Activated T-cell treated with anti-CD3 and anti-CD28 coated beads, Interleukin-2, amount 50 U/mL, for 1 hour (primary cell): ENCODE measurements around the gene PLA2G4E.

Source experiments
- DNase-seq: peaks from one replicate; pipeline ENCODE4 v3.0.0-alpha.2; 2020

PLA2G4E gene

GRCh38 chr15:42050484-42051255 is 29.8 kb upstream of the PLA2G4E start:
- DNase-seq = no peak

- DNase-seq = no peak
These were observed 28.0 kb upstream of the PLA2G4E start for GRCh38 chr15:42048821-42049200.

GRCh38 chr15:42048080-42048820 is 27.4 kb upstream of the PLA2G4E start:
- DNase-seq = no peak

- DNase-seq = no peak
These were observed 25.8 kb upstream of the PLA2G4E start for GRCh38 chr15:42046597-42046996.

- DNase-seq = no peak
These were observed 24.4 kb upstream of the PLA2G4E start for GRCh38 chr15:42045211-42045615.

- no peak for DNase-seq
These were observed 22.0 kb upstream of the PLA2G4E start for GRCh38 chr15:42042602-42043400.

- DNase-seq = no peak
These were observed 17.6 kb upstream of the PLA2G4E start for GRCh38 chr15:42038401-42038800.

GRCh38 chr15:42037656-42038055 is 16.8 kb upstream of the PLA2G4E start:
- no peak for DNase-seq

GRCh38 chr15:42036966-42037365 is 16.1 kb upstream of the PLA2G4E start:
- DNase-seq = no peak

GRCh38 chr15:42036112-42036905 is 15.5 kb upstream of the PLA2G4E start:
- DNase-seq = no peak

GRCh38 chr15:42035435-42035761 is 14.6 kb upstream of the PLA2G4E start:
- DNase-seq = no peak

- DNase-seq = no peak
These were observed 14.0 kb upstream of the PLA2G4E start for GRCh38 chr15:42034628-42035434.

GRCh38 chr15:42033214-42033873 is 12.5 kb upstream of the PLA2G4E start:
- no peak for DNase-seq

GRCh38 chr15:42032376-42033213 is 11.8 kb upstream of the PLA2G4E start:
- DNase-seq = no peak

GRCh38 chr15:42031198-42031915 is 10.5 kb upstream of the PLA2G4E start:
- DNase-seq = no peak

GRCh38 chr15:42027521-42027920 is 6.7 kb upstream of the PLA2G4E start:
- DNase-seq = no peak

GRCh38 chr15:42024303-42024702 is 3.5 kb upstream of the PLA2G4E start:
- no peak for DNase-seq

- DNase-seq = no peak
These were observed 751 bp upstream of the PLA2G4E start for GRCh38 chr15:42021593-42021992.

- no peak for DNase-seq
These were observed 2.3 kb downstream of the PLA2G4E start for GRCh38 chr15:42018306-42019224.
